Osteocyte (in vitro differentiated cells): ENCODE measurements around the gene CCDC77. TPM values are rescaled to one million over a fixed set of nuclear protein-coding genes. Genes with fewer than 3 reads are reported as not detected.
A peak's percentile ranks its signal among the peaks of the same experiment; 100 is the strongest.

Source experiments
- DNase-seq: peaks from one replicate; pipeline ENCODE4 v3.0.0; 2021; ENCODE audit warnings: mixed read lengths; ENCODE audit not compliant: unreplicated experiment; ENCODE audit errors: extremely low spot score
- H3K27ac Mint-ChIP-seq: one replicate; pipeline ENCODE4 v1.8.0; 2021; ENCODE audit warnings: mild to moderate bottlenecking, mixed read lengths; ENCODE audit not compliant: unreplicated experiment
- H3K27me3 Mint-ChIP-seq: one replicate; pipeline ENCODE4 v1.8.0; 2021; ENCODE audit warnings: mixed read lengths; ENCODE audit not compliant: unreplicated experiment
- H3K36me3 Mint-ChIP-seq: one replicate; pipeline ENCODE4 v1.8.0; 2021; ENCODE audit warnings: mixed read lengths; ENCODE audit not compliant: unreplicated experiment
- H3K4me1 Mint-ChIP-seq: one replicate; pipeline ENCODE4 v1.8.0; 2021; ENCODE audit warnings: mixed read lengths; ENCODE audit not compliant: unreplicated experiment
- H3K4me3 Mint-ChIP-seq: one replicate; pipeline ENCODE4 v1.8.0; 2021; ENCODE audit warnings: mild to moderate bottlenecking, moderate library complexity, mixed read lengths; ENCODE audit not compliant: unreplicated experiment
- H3K9me3 Mint-ChIP-seq: one replicate; pipeline ENCODE4 v1.8.0; 2021; ENCODE audit warnings: mixed read lengths; ENCODE audit not compliant: unreplicated experiment
- CTCF ChIP-seq: fragments of 200-600 bp; sonication (generic); IDR thresholded peaks from 2 replicates; pipeline ENCODE4 v1.5.0; 2021; ENCODE audit warnings: antibody characterized with exemption, mild to moderate bottlenecking, moderate library complexity
- total RNA-seq: library from RNA; stranded (reverse); gene quantifications from 2 replicates; pipeline ENCODE4 v1.2.1, GENCODE V29; 2021

CCDC77 gene
- total RNA-seq, 1 donor from 2014 or later = 8.1 TPM

GRCh38 chr12:473198-473597, 71.8 kb downstream of the CCDC77 start:
- peaks cover 4% of the 10 kb centered on the region for H3K4me1 Mint-ChIP-seq
- H3K36me3 Mint-ChIP-seq = no peaks in the 10 kb centered on the region
- no peak for DNase-seq
- no peak for TF ChIP-seq CTCF
- H3K4me3 Mint-ChIP-seq = no peak overlapping the region
- peaks cover 38% of the 10 kb centered on the region for H3K27me3 Mint-ChIP-seq
- no peak overlapping the region for H3K27ac Mint-ChIP-seq
- H3K9me3 Mint-ChIP-seq = no peaks in the 10 kb centered on the region

- H3K36me3 Mint-ChIP-seq = no peaks in the 10 kb centered on the region
- no peak for DNase-seq
- no peak overlapping the region for H3K27ac Mint-ChIP-seq
- H3K4me1 Mint-ChIP-seq = peaks cover 2% of the 10 kb centered on the region
- TF ChIP-seq CTCF = no peak
- no peak overlapping the region for H3K4me3 Mint-ChIP-seq
- no peaks in the 10 kb centered on the region for H3K9me3 Mint-ChIP-seq
- H3K27me3 Mint-ChIP-seq = peaks cover 41% of the 10 kb centered on the region
Observed at GRCh38 chr12:473863-474577, 72.6 kb downstream of the CCDC77 start.

- DNase-seq = no peak
- H3K9me3 Mint-ChIP-seq = no peaks in the 10 kb centered on the region
- H3K4me3 Mint-ChIP-seq = no peak overlapping the region
- H3K27ac Mint-ChIP-seq = no peak overlapping the region
- TF ChIP-seq CTCF = no peak
- H3K4me1 Mint-ChIP-seq = peaks cover 2% of the 10 kb centered on the region
- H3K27me3 Mint-ChIP-seq = peaks cover 40% of the 10 kb centered on the region
- H3K36me3 Mint-ChIP-seq = no peaks in the 10 kb centered on the region
Observed at GRCh38 chr12:475286-475685, 73.8 kb downstream of the CCDC77 start.

- no peak for DNase-seq
- TF ChIP-seq CTCF = no peak
- peaks cover 53% of the 10 kb centered on the region for H3K27me3 Mint-ChIP-seq
- H3K9me3 Mint-ChIP-seq = no peaks in the 10 kb centered on the region
- H3K4me1 Mint-ChIP-seq = peaks cover 17% of the 10 kb centered on the region
- no peak overlapping the region for H3K4me3 Mint-ChIP-seq
- H3K36me3 Mint-ChIP-seq = no peaks in the 10 kb centered on the region
- H3K27ac Mint-ChIP-seq = no peak overlapping the region
Observed at GRCh38 chr12:479161-479560, 77.7 kb downstream of the CCDC77 start.

DNA sequence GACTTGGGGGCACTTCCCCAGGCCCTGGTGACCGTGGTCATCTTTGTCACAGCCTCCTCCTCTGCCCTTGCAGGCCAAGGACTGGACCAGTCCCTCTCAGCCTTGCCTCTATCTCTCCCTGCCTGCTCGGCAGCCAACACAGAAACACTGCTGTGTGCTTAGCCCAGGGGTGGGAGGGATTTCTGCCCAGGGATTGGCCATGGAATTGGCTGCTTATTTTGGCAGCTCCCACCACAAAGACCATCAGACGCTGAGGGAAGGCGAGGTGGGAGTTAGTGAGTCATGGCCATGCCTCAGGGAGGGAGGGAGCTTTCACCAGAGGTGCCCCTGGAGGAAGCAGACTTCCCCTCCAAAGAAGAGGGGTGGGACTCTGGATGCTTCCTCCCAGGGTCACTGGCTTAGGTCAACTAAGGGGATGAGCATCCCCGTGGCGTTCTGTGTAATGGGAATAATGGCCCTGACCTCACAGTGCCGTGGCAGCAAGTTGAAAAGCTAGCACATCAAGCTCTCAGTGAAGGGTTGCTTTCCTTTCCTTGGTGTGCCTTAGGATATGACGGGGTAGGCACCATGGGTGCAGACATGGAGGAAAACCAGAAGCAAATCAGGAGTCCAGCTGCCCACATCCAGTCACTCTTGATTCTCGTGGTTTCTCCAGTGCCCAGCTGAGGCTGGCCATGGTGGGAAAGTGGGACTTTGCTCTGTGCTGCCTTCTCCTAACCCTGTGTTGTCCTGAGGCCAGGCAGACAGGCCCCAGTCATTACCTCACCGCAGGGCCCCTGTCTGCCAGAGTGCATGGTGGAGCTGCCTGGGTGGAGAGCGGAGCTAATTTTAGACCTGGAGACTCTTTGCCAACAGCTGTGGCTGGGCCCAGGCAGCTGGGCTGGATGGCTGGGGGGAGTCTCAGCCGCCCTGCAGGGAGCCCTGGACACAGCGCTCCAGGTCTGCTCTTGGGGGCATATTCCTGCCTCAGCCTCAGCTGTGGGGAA, 79.7 kb downstream of the CCDC77 start:
- Mint-ChIP-seq H3K36me3 (no peaks in the 10 kb centered on the region), H3K4me3 (no peak overlapping the region), H3K4me1 (peaks cover 15% of the 10 kb centered on the region), H3K27me3 (peaks cover 50% of the 10 kb centered on the region), H3K9me3 (no peaks in the 10 kb centered on the region), H3K27ac (peak overlapping the region; percentile 73)
- DNase-seq = no peak
- no peak for TF ChIP-seq CTCF
